H9 (cell line): ENCODE data around the gene NEMP2. TPM values are rescaled to one million over a fixed set of nuclear protein-coding genes. Genes with fewer than 3 reads are reported as not detected.

Experiments
- DNase-seq: peaks from one replicate; pipeline ENCODE4 v3.0.0-alpha.2; 2017
- H2AFZ ChIP-seq: one replicate; pipeline ENCODE4 v1.6.1; 2013; ENCODE audit warnings: mild to moderate bottlenecking, low read length, control low read depth, moderate library complexity
- H2AK5ac ChIP-seq: 2 replicates; pipeline ENCODE4 v1.6.1; 2013; ENCODE audit warnings: low read length, control low read depth, mixed read lengths; ENCODE audit not compliant: insufficient read length
- H2BK120ac ChIP-seq: one replicate; pipeline ENCODE4 v1.6.1; 2013; ENCODE audit warnings: low read depth, mild to moderate bottlenecking, low read length, control low read depth, inconsistent platforms; ENCODE audit not compliant: poor library complexity, severe bottlenecking
- H2BK12ac ChIP-seq: 2 replicates; pipeline ENCODE4 v1.6.1; 2013; ENCODE audit warnings: low read length, control low read depth, mixed read lengths, low read depth; ENCODE audit not compliant: insufficient read length
- H2BK15ac ChIP-seq: 2 replicates; pipeline ENCODE4 v1.6.1; 2013; ENCODE audit warnings: low read depth, low read length, control low read depth
- H2BK20ac ChIP-seq: one replicate; pipeline ENCODE4 v1.6.1; 2013; ENCODE audit warnings: low read depth, mild to moderate bottlenecking, low read length, control low read depth, inconsistent platforms; ENCODE audit not compliant: poor library complexity, severe bottlenecking
- H2BK5ac ChIP-seq: 2 replicates; pipeline ENCODE4 v1.6.1; 2013; ENCODE audit warnings: low read length, control low read depth, mixed read lengths; ENCODE audit not compliant: insufficient read length
- H3K14ac ChIP-seq: 2 replicates; pipeline ENCODE4 v1.6.1; 2013; ENCODE audit warnings: low read length, control low read depth; ENCODE audit not compliant: insufficient read depth
- H3K18ac ChIP-seq: 2 replicates; pipeline ENCODE4 v1.6.1; 2013; ENCODE audit warnings: low read depth, mild to moderate bottlenecking, mixed read lengths, low read length, control low read depth; ENCODE audit not compliant: insufficient read length
- H3K23ac ChIP-seq: 2 replicates; pipeline ENCODE4 v1.6.1; 2013; ENCODE audit warnings: low read length, control low read depth, mixed read lengths, low read depth; ENCODE audit not compliant: insufficient read length
- H3K23me2 ChIP-seq: 2 replicates; pipeline ENCODE4 v1.6.1; 2013; ENCODE audit warnings: low read depth, mild to moderate bottlenecking, mixed read lengths, low read length, control low read depth; ENCODE audit not compliant: insufficient read length, poor library complexity, severe bottlenecking
- H3K27ac ChIP-seq: 2 replicates; pipeline ENCODE4 v1.5.1; 2013; ENCODE audit warnings: low read length, control low read depth, mixed read lengths, low read depth; ENCODE audit not compliant: insufficient read length
- H3K27me3 ChIP-seq: 2 replicates; pipeline ENCODE4 v1.6.1; 2013; ENCODE audit warnings: low read length, control low read depth, inconsistent platforms; ENCODE audit not compliant: insufficient read depth
- H3K4ac ChIP-seq: 2 replicates; pipeline ENCODE4 v1.6.1; 2013; ENCODE audit warnings: low read depth, mild to moderate bottlenecking, control low read depth, inconsistent platforms, low read length, moderate library complexity
- H3K4me1 ChIP-seq: 2 replicates; pipeline ENCODE4 v1.6.1; 2013; ENCODE audit warnings: low read length, control low read depth, inconsistent platforms; ENCODE audit not compliant: insufficient read depth
- H3K4me2 ChIP-seq: 2 replicates; pipeline ENCODE4 v1.6.1; 2013; ENCODE audit warnings: low read length, control low read depth, mixed read lengths; ENCODE audit not compliant: insufficient read length, insufficient read depth
- H3K56ac ChIP-seq: 2 replicates; pipeline ENCODE4 v1.6.1; 2013; ENCODE audit warnings: low read depth, mild to moderate bottlenecking, mixed read lengths, low read length, control low read depth; ENCODE audit not compliant: insufficient read length
- H3K79me1 ChIP-seq: 2 replicates; pipeline ENCODE4 v1.6.1; 2013; ENCODE audit warnings: low read depth, mild to moderate bottlenecking, moderate library complexity, low read length, control low read depth, inconsistent platforms; ENCODE audit not compliant: insufficient read depth, poor library complexity, severe bottlenecking
- H3K79me2 ChIP-seq: 2 replicates; pipeline ENCODE4 v1.6.1; 2013; ENCODE audit warnings: low read length, control low read depth, inconsistent platforms; ENCODE audit not compliant: insufficient read depth
- H3K9ac ChIP-seq: 2 replicates; pipeline ENCODE4 v1.6.1; 2013; ENCODE audit warnings: low read length, control low read depth, mixed read lengths; ENCODE audit not compliant: insufficient read length; ENCODE audit errors: extremely low read depth
- H3K9me3 ChIP-seq: one replicate; pipeline ENCODE4 v1.6.1; 2013; ENCODE audit warnings: low read depth, low read length, inconsistent platforms; ENCODE audit not compliant: control insufficient read depth
- H3T11ph ChIP-seq: one replicate; pipeline ENCODE4 v1.6.1; 2013; ENCODE audit warnings: mild to moderate bottlenecking, low read length, control low read depth, inconsistent platforms
- H4K20me1 ChIP-seq: one replicate; pipeline ENCODE4 v1.6.1; 2013; ENCODE audit not compliant: control insufficient read depth, insufficient read length, insufficient read depth
- H4K5ac ChIP-seq: 2 replicates; pipeline ENCODE4 v1.6.1; 2013; ENCODE audit warnings: low read depth, mild to moderate bottlenecking, mixed read lengths, low read length, control low read depth; ENCODE audit not compliant: insufficient read length
- H4K8ac ChIP-seq: replicated peaks from 2 replicates; pipeline ENCODE4 v1.6.1; 2013; ENCODE audit warnings: low read length, control low read depth, mixed read lengths, low read depth; ENCODE audit not compliant: insufficient read length
- H4K91ac ChIP-seq: 2 replicates; pipeline ENCODE4 v1.6.1; 2013; ENCODE audit warnings: low read depth, mild to moderate bottlenecking, moderate library complexity, mixed read lengths, low read length, control low read depth; ENCODE audit not compliant: insufficient read length
- H3K27ac Mint-ChIP-seq, 3 experiments: 2 replicates in 2 of 3; 3 replicates in 1 of 3; pipeline ENCODE4 v1.8.0; 2020 to 2021; ENCODE audit warnings: mixed read lengths in 3 of 3, mild to moderate bottlenecking in 1 of 3, moderate library complexity in 1 of 3
- H3K27me3 Mint-ChIP-seq: 2 replicates; pipeline ENCODE4 v1.8.0; 2021; ENCODE audit warnings: low read depth, mild to moderate bottlenecking, moderate library complexity, mixed read lengths
- H3K36me3 Mint-ChIP-seq, 3 experiments: 2 replicates in 2 of 3; 3 replicates in 1 of 3; pipeline ENCODE4 v1.8.0; 2020 to 2021; ENCODE audit warnings: low read depth in 3 of 3, mixed read lengths in 3 of 3; ENCODE audit not compliant: insufficient read depth in 1 of 3
- H3K4me1 Mint-ChIP-seq, 2 experiments: 2 replicates each; pipeline ENCODE4 v1.8.0; 2020; ENCODE audit warnings: mixed read lengths in 2 of 2
- H3K4me3 Mint-ChIP-seq, 2 experiments: 2 replicates in 1 of 2; 3 replicates in 1 of 2; pipeline ENCODE4 v1.8.0; 2020 to 2021; ENCODE audit warnings: mild to moderate bottlenecking in 2 of 2, mixed read lengths in 2 of 2, moderate library complexity in 1 of 2
- H3K9me3 Mint-ChIP-seq, 2 experiments: 2 replicates in 1 of 2; 3 replicates in 1 of 2; pipeline ENCODE4 v1.8.0; 2020; ENCODE audit warnings: mild to moderate bottlenecking in 2 of 2, mixed read lengths in 2 of 2, moderate library complexity in 1 of 2
- WGBS: extraction: QIAGEN DNeasy Blood & Tissue Kit; methylation state at CpG from one replicate; pipeline ENCODE4 v1.1.7; 2013; ENCODE audit warnings: missing lambda C conversion rate, low lambda C conversion rate, mixed read lengths; ENCODE audit not compliant: insufficient read length; ENCODE audit errors: extremely low coverage; 5-methylcytosine and 5-hydroxymethylcytosine counted together
- total RNA-seq: library from RNA; stranded (reverse); gene quantifications from 2 replicates; pipeline ENCODE4 v1.2.1, GENCODE V29; 2021
- TF ChIP-seq, protein P1 (sequence below): fragments of 200-600 bp; sonication (generic); conservative IDR thresholded peaks from 3 replicates; pipeline ENCODE4 v1.8.0; 2021; ENCODE audit warnings: antibody characterized with exemption, mild to moderate bottlenecking

NEMP2 gene
- total RNA-seq, 1 experiment from 2014 or later, result 5.3 TPM

- Histone ChIP-seq H3K4me1 (no peaks in the 10 kb centered on the region; the same call in 1 of the 2 replicates), H3K27me3 (no peaks in the 10 kb centered on the region), H4K20me1 (no peaks in the 10 kb centered on the region), H2AK5ac (no peak overlapping the region), H2AFZ (no peak overlapping the region), H3K79me1 (no peaks in the 10 kb centered on the region), H3K27ac (no peak overlapping the region), H3T11ph (no peak overlapping the region), H2BK15ac (no peak overlapping the region), H4K8ac (no peak overlapping the region), H3K4me2 (no peak overlapping the region), H2BK5ac (no peak overlapping the region), H3K9me3 (no peaks in the 10 kb centered on the region), H2BK20ac (no peak overlapping the region), H3K79me2 (no peaks in the 10 kb centered on the region), H2BK12ac (no peak overlapping the region), H3K23ac (no peak overlapping the region), H3K4ac (no peak overlapping the region), H3K56ac (no peak overlapping the region), H3K14ac (no peak overlapping the region), H3K18ac (no peak overlapping the region), H2BK120ac (peak overlapping the region; percentile 48), H4K91ac (no peak overlapping the region), H4K5ac (no peak overlapping the region), H3K23me2 (no peaks in the 10 kb centered on the region), H3K9ac (no peak overlapping the region)
- Mint-ChIP-seq H3K4me3 (no peak overlapping the region), H3K36me3 (peaks cover 2 to 11% (median 9%) of the 10 kb centered on the region in 3 experiments; a peak in 6 of 7 replicates), H3K4me1 (peaks cover 0 to 2% of the 10 kb centered on the region in 2 experiments; a peak in 1 of 4 replicates), H3K27ac (no peak overlapping the region), H3K9me3 (peaks cover 10 to 13% of the 10 kb centered on the region in 2 experiments), H3K27me3 (no peaks in the 10 kb centered on the region)
- no peak for DNase-seq
- no CpG with 5 or more reads among the region's 2 CpGs for WGBS
- TF ChIP-seq, protein P1, sequence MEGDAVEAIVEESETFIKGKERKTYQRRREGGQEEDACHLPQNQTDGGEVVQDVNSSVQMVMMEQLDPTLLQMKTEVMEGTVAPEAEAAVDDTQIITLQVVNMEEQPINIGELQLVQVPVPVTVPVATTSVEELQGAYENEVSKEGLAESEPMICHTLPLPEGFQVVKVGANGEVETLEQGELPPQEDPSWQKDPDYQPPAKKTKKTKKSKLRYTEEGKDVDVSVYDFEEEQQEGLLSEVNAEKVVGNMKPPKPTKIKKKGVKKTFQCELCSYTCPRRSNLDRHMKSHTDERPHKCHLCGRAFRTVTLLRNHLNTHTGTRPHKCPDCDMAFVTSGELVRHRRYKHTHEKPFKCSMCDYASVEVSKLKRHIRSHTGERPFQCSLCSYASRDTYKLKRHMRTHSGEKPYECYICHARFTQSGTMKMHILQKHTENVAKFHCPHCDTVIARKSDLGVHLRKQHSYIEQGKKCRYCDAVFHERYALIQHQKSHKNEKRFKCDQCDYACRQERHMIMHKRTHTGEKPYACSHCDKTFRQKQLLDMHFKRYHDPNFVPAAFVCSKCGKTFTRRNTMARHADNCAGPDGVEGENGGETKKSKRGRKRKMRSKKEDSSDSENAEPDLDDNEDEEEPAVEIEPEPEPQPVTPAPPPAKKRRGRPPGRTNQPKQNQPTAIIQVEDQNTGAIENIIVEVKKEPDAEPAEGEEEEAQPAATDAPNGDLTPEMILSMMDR, result no peak
These were observed 35.7 kb upstream of the NEMP2 start for GRCh38 chr2:190569994-190570755.
